Measurements from ENCODE around the gene SCLT1. TPM values are rescaled to one million over a fixed set of nuclear protein-coding genes. Genes with fewer than 3 reads are reported as not detected.

Gene SCLT1
- total and polyA plus RNA-seq, 2 of the 8 experiments (the other 6 are each of a cell fraction or from before 2014, with no cell fraction given): 4.8 to 13.1 TPM

GRCh38 chr4:128951316-128951715 is 142.0 kb downstream of the SCLT1 start (continued):
- TF ChIP-seq CHD7 (IDR thresholded peaks at IDR 0.05; ENCODE audit: insufficient replicate concordance, low read length) (no peak), ZNF274 (IDR thresholded peaks at IDR 0.05; ENCODE audit: borderline replicate concordance, extremely low read depth, low read length) (no peak), TAF7 (optimal IDR thresholded peaks at IDR 0.05; ENCODE audit: borderline replicate concordance, low read depth, low read length) (no peak), RFX5 (IDR thresholded peaks at IDR 0.05; ENCODE audit: borderline replicate concordance, low read depth, low read length) (no peak), TEAD4 (IDR thresholded peaks at IDR 0.05; ENCODE audit: low read depth, low read length) (no peak), MAFK (IDR thresholded peaks at IDR 0.05; ENCODE audit: low read depth, low read length) (no peak), ASH2L (IDR thresholded peaks at IDR 0.05; ENCODE audit: low read length) (no peak), TCF12 (IDR thresholded peaks at IDR 0.05; ENCODE audit: low read depth, low read length) (no peak), CREB1 (IDR thresholded peaks at IDR 0.05) (no peak), PHF8 (conservative IDR thresholded peaks at IDR 0.05; ENCODE audit: low read depth, low read length) (no peak), CHD1 (IDR thresholded peaks at IDR 0.05; ENCODE audit: low read depth, low read length) (no peak), RAD21 (IDR thresholded peaks at IDR 0.05 in 1 of 2, conservative IDR thresholded peaks at IDR 0.05 in 1 of 2; ENCODE audit: low read depth in 2 of 2, low read length in 2 of 2) (no peak), KDM4A (IDR thresholded peaks at IDR 0.05; ENCODE audit: low read depth, low read length, severe bottlenecking) (no peak)

Measured in H1 (cell line).